GM19099 (cell line): ENCODE results near the gene HECTD1.

Source experiments
- POLR2A ChIP-seq: IDR thresholded peaks from 3 replicates; pipeline ENCODE4 v1.6.1; 2011; ENCODE audit warnings: low read depth; ENCODE audit not compliant: insufficient read length; ENCODE audit errors: extremely low read depth

Gene HECTD1

GRCh38 chr14:31057035-31057434, 150.6 kb downstream of the HECTD1 start:
- no peak for TF ChIP-seq POLR2A

DNA sequence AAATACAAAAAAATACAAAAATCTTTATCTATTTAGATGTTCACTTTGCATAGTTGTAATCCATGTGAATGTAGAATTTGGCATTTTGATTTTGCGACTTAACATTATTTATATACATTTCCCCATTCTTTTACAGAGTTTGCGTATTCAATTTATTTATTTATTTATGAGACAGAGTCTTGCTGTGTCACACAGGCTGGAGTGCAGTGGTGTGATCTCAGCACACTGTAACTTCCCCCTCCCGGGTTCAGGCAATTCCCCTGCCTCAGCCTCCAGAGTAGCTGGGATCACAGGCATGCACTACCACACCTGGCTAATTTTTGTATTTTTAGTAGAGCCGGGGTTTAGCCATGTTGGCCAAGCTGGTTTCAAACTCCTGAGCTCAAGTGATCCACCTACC, 156.1 kb downstream of the HECTD1 start:
- TF ChIP-seq POLR2A, result no peak

GRCh38 chr14:31051023-31051422, 156.6 kb downstream of the HECTD1 start:
- TF ChIP-seq POLR2A, result no peak
